Measurements from ENCODE around the gene ZNF687.

Gene ZNF687

DNA sequence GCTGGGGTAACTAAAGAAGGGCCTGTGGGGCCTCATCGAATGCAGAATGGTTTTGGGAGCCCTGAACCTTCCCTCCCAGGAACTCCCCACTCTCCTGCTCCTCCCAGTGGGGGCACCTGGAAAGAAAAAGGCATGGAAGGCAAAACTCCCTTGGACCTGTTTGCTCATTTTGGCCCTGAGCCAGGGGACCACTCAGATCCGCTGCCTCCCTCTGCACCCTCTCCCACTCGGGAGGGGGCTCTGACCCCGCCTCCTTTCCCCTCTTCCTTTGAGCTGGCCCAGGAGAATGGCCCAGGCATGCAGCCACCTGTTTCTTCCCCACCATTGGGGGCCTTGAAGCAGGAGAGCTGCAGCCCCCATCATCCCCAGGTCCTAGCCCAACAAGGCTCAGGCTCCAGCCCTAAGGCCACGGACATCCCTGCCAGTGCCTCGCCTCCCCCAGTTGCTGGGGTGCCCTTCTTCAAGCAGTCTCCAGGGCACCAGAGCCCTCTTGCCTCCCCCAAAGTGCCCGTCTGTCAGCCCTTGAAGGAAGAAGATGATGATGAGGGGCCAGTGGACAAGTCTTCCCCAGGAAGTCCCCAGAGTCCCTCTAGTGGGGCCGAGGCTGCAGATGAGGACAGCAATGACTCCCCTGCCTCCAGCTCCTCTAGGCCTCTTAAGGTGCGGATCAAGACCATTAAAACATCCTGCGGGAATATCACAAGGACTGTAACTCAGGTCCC, 4.7 kb downstream of the ZNF687 start:
- TF ChIP-seq JUND (IDR thresholded peaks at IDR 0.05; ENCODE audit: low read depth), result no peak
- DNase-seq (ENCODE audit: low read depth in 1 of 2, low spot score in 1 of 2), result no peak
- in situ Hi-C loops (cut with HindIII; ENCODE audit: low pct_unique_long_range_greater_than_20kb, low sequenced_read_pairs), result no loop called here

- in situ Hi-C loops (cut with HindIII; ENCODE audit: low pct_unique_long_range_greater_than_20kb, low sequenced_read_pairs), result no loop called here
- no peak for TF ChIP-seq JUND (IDR thresholded peaks at IDR 0.05; ENCODE audit: low read depth)
- no peak for DNase-seq (ENCODE audit: low read depth in 1 of 2, low spot score in 1 of 2)
Observed at GRCh38 chr1:151287341-151287699, 5.2 kb downstream of the ZNF687 start.

GRCh38 chr1:151287767-151288500, 5.8 kb downstream of the ZNF687 start:
- in situ Hi-C loops (cut with HindIII; ENCODE audit: low pct_unique_long_range_greater_than_20kb, low sequenced_read_pairs), result no loop called here
- no peak for TF ChIP-seq JUND (IDR thresholded peaks at IDR 0.05; ENCODE audit: low read depth)
- no peak for DNase-seq (ENCODE audit: low read depth in 1 of 2, low spot score in 1 of 2)

DNA sequence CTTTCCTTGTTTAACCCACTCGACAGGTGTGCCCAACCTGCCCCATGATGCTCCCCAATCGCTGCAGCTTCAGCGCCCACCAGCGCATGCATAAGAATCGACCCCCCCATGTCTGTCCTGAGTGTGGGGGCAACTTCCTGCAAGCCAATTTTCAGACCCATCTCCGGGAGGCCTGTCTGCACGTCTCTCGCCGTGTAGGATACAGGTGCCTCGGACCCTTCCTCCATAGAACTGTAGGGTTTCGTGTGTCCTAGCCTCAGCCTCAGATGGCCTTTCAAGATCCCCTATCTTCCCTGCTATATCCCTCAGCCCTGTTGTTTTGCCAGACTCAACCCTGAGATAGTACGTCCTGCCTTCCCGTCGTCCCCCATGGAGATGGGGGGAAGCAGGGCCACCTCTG, 6.4 kb downstream of the ZNF687 start:
- in situ Hi-C loops (cut with HindIII; ENCODE audit: low pct_unique_long_range_greater_than_20kb, low sequenced_read_pairs), result no loop called here
- TF ChIP-seq JUND (IDR thresholded peaks at IDR 0.05; ENCODE audit: low read depth), result no peak
- DNase-seq (ENCODE audit: low read depth in 1 of 2, low spot score in 1 of 2), result no peak

- in situ Hi-C loops (cut with HindIII; ENCODE audit: low pct_unique_long_range_greater_than_20kb, low sequenced_read_pairs), result no loop called here
- no peak for DNase-seq (ENCODE audit: low read depth in 1 of 2, low spot score in 1 of 2)
- no peak for TF ChIP-seq JUND (IDR thresholded peaks at IDR 0.05; ENCODE audit: low read depth)
Observed at GRCh38 chr1:151289080-151289935, 7.2 kb downstream of the ZNF687 start.

DNA sequence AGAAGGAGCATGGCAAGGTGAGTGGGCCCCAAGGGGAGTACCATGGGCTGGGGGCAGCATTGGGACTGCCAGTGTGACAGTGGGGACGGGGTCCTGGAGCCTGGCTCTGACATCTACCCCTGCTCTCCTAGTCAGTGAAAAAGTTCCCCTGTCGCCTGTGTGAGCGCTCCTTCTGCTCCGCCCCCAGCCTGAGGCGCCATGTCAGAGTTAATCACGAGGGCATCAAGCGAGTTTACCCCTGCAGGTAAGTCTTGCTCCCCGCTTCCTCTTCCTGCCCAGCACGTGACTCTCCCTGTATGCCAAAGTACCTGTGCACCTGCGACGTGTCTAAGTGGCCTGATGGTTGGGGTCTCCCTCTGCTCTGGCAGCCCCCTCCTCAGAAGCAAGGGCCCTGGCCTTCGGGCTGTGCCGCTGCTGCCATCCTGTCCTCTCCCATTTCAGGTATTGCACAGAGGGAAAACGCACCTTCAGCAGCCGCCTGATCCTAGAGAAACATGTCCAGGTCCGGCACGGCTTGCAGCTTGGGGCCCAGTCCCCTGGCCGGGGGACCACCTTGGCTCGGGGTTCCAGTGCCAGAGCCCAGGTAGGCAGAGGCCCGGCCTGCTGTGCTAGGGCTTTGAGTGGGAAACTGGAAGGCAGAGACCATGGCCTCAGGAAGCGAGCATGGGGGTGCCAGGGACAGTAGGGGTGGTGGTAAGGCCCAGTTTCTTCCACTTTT, 8.1 kb downstream of the ZNF687 start:
- in situ Hi-C loops (cut with HindIII; ENCODE audit: low pct_unique_long_range_greater_than_20kb, low sequenced_read_pairs), result no loop called here
- DNase-seq (ENCODE audit: low read depth in 1 of 2, low spot score in 1 of 2), result no peak
- no peak for TF ChIP-seq JUND (IDR thresholded peaks at IDR 0.05; ENCODE audit: low read depth)

GRCh38 chr1:151290709-151291303, 8.7 kb downstream of the ZNF687 start:
- no peak for DNase-seq (ENCODE audit: low read depth in 1 of 2, low spot score in 1 of 2)
- TF ChIP-seq JUND (IDR thresholded peaks at IDR 0.05; ENCODE audit: low read depth), result no peak
- in situ Hi-C loops (cut with HindIII; ENCODE audit: low pct_unique_long_range_greater_than_20kb, low sequenced_read_pairs), result no loop called here

DNA sequence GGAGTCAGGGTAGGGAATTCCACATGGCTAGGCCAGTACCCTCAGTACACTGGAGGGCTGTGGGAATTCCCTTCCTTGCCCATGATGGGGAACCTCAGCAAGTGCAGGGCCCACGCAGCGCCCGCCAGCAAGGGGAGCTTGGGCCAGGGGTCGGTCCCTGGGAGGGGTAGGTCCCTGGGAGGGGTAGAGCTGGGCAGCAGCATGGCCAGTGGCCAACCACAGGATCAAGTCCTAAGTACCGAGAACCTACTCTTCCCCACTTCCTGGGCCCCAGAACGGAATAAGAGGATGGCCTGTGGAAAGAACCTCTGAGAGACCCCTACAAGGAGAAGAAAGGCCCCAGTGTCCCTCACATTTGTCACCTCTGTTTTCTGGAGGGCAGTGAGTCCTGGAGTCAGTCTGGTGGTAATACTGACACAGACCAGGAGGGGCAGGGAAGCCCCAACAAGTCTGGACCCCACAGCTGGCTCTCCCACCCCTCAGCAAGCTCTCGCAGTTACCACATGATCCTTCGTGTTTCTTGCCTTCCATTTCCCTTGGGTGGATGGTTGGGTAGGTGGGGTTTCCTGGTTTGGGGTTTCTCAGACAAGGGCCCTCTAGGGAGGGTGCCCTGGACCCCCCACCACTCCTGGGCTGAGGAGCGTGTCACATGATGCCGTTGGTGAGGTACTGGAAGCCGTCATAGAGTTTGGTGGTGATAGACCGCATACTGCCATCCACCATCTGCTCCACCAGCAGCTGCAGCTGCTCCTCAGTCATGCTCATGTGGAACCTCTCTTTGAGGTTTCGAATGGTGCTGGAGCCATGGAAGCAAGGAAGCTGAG, 10.3 kb downstream of the ZNF687 start:
- no peak for DNase-seq (ENCODE audit: low read depth in 1 of 2, low spot score in 1 of 2)
- in situ Hi-C loops (cut with HindIII; ENCODE audit: low pct_unique_long_range_greater_than_20kb, low sequenced_read_pairs), result no loop called here
- TF ChIP-seq JUND (IDR thresholded peaks at IDR 0.05; ENCODE audit: low read depth), result no peak

- TF ChIP-seq JUND (IDR thresholded peaks at IDR 0.05; ENCODE audit: low read depth), result no peak
- in situ Hi-C loops (cut with HindIII; ENCODE audit: low pct_unique_long_range_greater_than_20kb, low sequenced_read_pairs), result no loop called here
- DNase-seq (ENCODE audit: low read depth in 1 of 2, low spot score in 1 of 2), result no peak
Observed at GRCh38 chr1:151293093-151293492, 11.0 kb downstream of the ZNF687 start.

GRCh38 chr1:151294742-151295462, 12.8 kb downstream of the ZNF687 start:
- no peak for TF ChIP-seq JUND (IDR thresholded peaks at IDR 0.05; ENCODE audit: low read depth)
- in situ Hi-C loops (cut with HindIII; ENCODE audit: low pct_unique_long_range_greater_than_20kb, low sequenced_read_pairs), result no loop called here
- DNase-seq (ENCODE audit: low read depth in 1 of 2, low spot score in 1 of 2), result no peak

Data from T47D (cell line).